ENCODE data around the gene CFAP46. TPM values are rescaled to one million over a fixed set of nuclear protein-coding genes. Genes with fewer than 3 reads are reported as not detected.

The CFAP46 gene
- total and polyA plus RNA-seq, 4 donors: 3.1 to 18.8 (median 7.1) TPM

GRCh38 chr10:132964231-132964630 is 21.9 kb upstream of the CFAP46 start:
- Histone ChIP-seq H3K36me3 (ENCODE audit: control insufficient read depth in 4 of 4, insufficient read depth in 4 of 4, low read length in 4 of 4) (no peaks in the 10 kb centered on the region), H3K9me3 (ENCODE audit: control insufficient read depth in 4 of 4, insufficient read depth in 3 of 4, low read length in 3 of 4) (peaks cover 0 to 3% (median 0%) of the 10 kb centered on the region in 4 donors), H3K9ac (ENCODE audit: insufficient read depth in 1 of 2, low read length in 2 of 2) (peak overlapping the region in 1 of 2 donors; percentile 8), H3K4me3 (peak overlapping the region; percentile 24), H3K4me1 (ENCODE audit: control insufficient read depth in 5 of 5, insufficient read depth in 5 of 5, low read length in 5 of 5) (peaks cover 0 to 9% (median 4%) of the 10 kb centered on the region in 5 donors), H3K27me3 (ENCODE audit: control insufficient read depth in 3 of 3, insufficient read depth in 3 of 3, low read length in 2 of 3) (peaks cover 0 to 23% (median 22%) of the 10 kb centered on the region in 3 donors), H3K27ac (ENCODE audit: low read depth in 1 of 2, low read length in 1 of 2) (peak overlapping the region in 1 of 2 donors; percentile 84)
- WGBS, 2 donors: 87 to 92% methylated on average over 15 of the region's 15 CpGs
- ATAC-seq (ENCODE audit: insufficient read depth, low FRiP score): no peak
- no peak for DNase-seq
- no peak for TF ChIP-seq CTCF (IDR thresholded peaks at IDR 0.05; ENCODE audit: control extremely low read depth, extremely low read depth)

GRCh38 chr10:132963430-132963960 is 21.1 kb upstream of the CFAP46 start:
- no peak for TF ChIP-seq CTCF (IDR thresholded peaks at IDR 0.05; ENCODE audit: control extremely low read depth, extremely low read depth)
- H3K27ac ChIP-seq (ENCODE audit: low read depth in 1 of 2, low read length in 1 of 2): no peak overlapping the region
- no peak overlapping the region for H3K9ac ChIP-seq (ENCODE audit: insufficient read depth in 1 of 2, low read length in 2 of 2)
- H3K4me3 ChIP-seq: no peak overlapping the region
- WGBS, 2 donors: 95 to 96% methylated on average over 14 of the region's 14 CpGs
- H3K36me3 ChIP-seq (ENCODE audit: control insufficient read depth in 4 of 4, insufficient read depth in 4 of 4, low read length in 4 of 4): no peaks in the 10 kb centered on the region
- DNase-seq (no peak), ATAC-seq (ENCODE audit: insufficient read depth, low FRiP score) (no peak)
- H3K4me1 ChIP-seq (ENCODE audit: control insufficient read depth in 5 of 5, insufficient read depth in 5 of 5, low read length in 5 of 5): peaks cover 0 to 9% (median 4%) of the 10 kb centered on the region in 5 donors
- peaks cover 0 to 20% (median 18%) of the 10 kb centered on the region in 3 donors for H3K27me3 ChIP-seq (ENCODE audit: control insufficient read depth in 3 of 3, insufficient read depth in 3 of 3, low read length in 2 of 3)
- H3K9me3 ChIP-seq (ENCODE audit: control insufficient read depth in 4 of 4, insufficient read depth in 3 of 4, low read length in 3 of 4): peaks cover 0 to 3% (median 0%) of the 10 kb centered on the region in 4 donors

GRCh38 chr10:132962623-132963429 is 20.5 kb upstream of the CFAP46 start:
- WGBS, 2 donors: 48 to 53% methylated on average over 11 of the region's 11 CpGs
- Histone ChIP-seq H3K4me3 (peak overlapping the region; percentile 16), H3K4me1 (ENCODE audit: control insufficient read depth in 5 of 5, insufficient read depth in 5 of 5, low read length in 5 of 5) (peaks cover 0 to 9% (median 4%) of the 10 kb centered on the region in 5 donors), H3K9ac (ENCODE audit: insufficient read depth in 1 of 2, low read length in 2 of 2) (peak overlapping the region in 1 of 2 donors; percentile 62), H3K9me3 (ENCODE audit: control insufficient read depth in 4 of 4, insufficient read depth in 3 of 4, low read length in 3 of 4) (peaks cover 0 to 3% (median 0%) of the 10 kb centered on the region in 4 donors), H3K27me3 (ENCODE audit: control insufficient read depth in 3 of 3, insufficient read depth in 3 of 3, low read length in 2 of 3) (peaks cover 0 to 20% (median 14%) of the 10 kb centered on the region in 3 donors), H3K27ac (ENCODE audit: low read depth in 1 of 2, low read length in 1 of 2) (no peak overlapping the region), H3K36me3 (ENCODE audit: control insufficient read depth in 4 of 4, insufficient read depth in 4 of 4, low read length in 4 of 4) (no peaks in the 10 kb centered on the region)
- ATAC-seq (ENCODE audit: insufficient read depth, low FRiP score): no peak
- DNase-seq: no peak
- no peak for TF ChIP-seq CTCF (IDR thresholded peaks at IDR 0.05; ENCODE audit: control extremely low read depth, extremely low read depth)

Data from lung (tissue), 12 donors.